HepG2 (cell line): Measurements from ENCODE around the gene JPT1. TPM values are rescaled to one million over a fixed set of nuclear protein-coding genes. Genes with fewer than 3 reads are reported as not detected.

Experiments used
- ATF1 ChIP-seq: IDR thresholded peaks from 2 replicates; pipeline ENCODE4 v1.6.1; 2016; ENCODE audit warnings: mild to moderate bottlenecking, control low read depth
- BHLHE40 ChIP-seq: IDR thresholded peaks from 2 replicates; pipeline ENCODE4 v1.6.1; 2011; ENCODE audit warnings: low read length, improper control_type of control experiment
- CAMTA2 ChIP-seq: sonication (generic); formaldehyde crosslinking; IDR thresholded peaks from 2 replicates; pipeline ENCODE4 v1.4.0; 2020; ENCODE audit warnings: mild to moderate bottlenecking, missing genetic modification reagents, borderline replicate concordance
- HDAC2 ChIP-seq: sonication (generic); formaldehyde crosslinking; IDR thresholded peaks from 2 replicates; pipeline ENCODE4 v1.4.0; 2020; ENCODE audit warnings: missing genetic modification reagents
- JUN ChIP-seq: sonication (generic); formaldehyde crosslinking; IDR thresholded peaks from 2 replicates; pipeline ENCODE4 v1.4.0; 2020; ENCODE audit warnings: mild to moderate bottlenecking, missing genetic modification reagents
- REXO4 ChIP-seq: sonication (generic); formaldehyde crosslinking; IDR thresholded peaks from 2 replicates; pipeline ENCODE4 v1.8.0; 2022; ENCODE audit warnings: missing genetic modification reagents, mild to moderate bottlenecking, borderline replicate concordance
- RORA ChIP-seq: sonication (generic); formaldehyde crosslinking; IDR thresholded peaks from 2 replicates; pipeline ENCODE4 v1.5.0; 2020; ENCODE audit warnings: mild to moderate bottlenecking, missing genetic modification reagents, moderate library complexity
- SKI ChIP-seq: fragments of 450-650 bp; IDR thresholded peaks from one replicate; pipeline ENCODE4 v1.6.1; 2018; ENCODE audit warnings: mild to moderate bottlenecking; ENCODE audit not compliant: partially characterized antibody
- SOX13 ChIP-seq, 3 experiments: fragments of 450-650 bp in 1 of 3; sonication (generic) in 1 of 3; formaldehyde crosslinking in 1 of 3; IDR thresholded peaks in 2 of 3; conservative IDR thresholded peaks in 1 of 3; 2 replicates each; pipeline versions ENCODE4 v1.5.0 to v1.6.1; 2016 to 2020; ENCODE audit warnings: antibody characterized with exemption in 1 of 3, mild to moderate bottlenecking in 1 of 3, missing compliant biosample characterization in 1 of 3, missing genetic modification reagents in 1 of 3, moderate library complexity in 1 of 3
- SRF ChIP-seq: IDR thresholded peaks from 2 replicates; pipeline ENCODE4 v1.6.1; 2011; ENCODE audit warnings: mild to moderate bottlenecking, low read depth, low read length, moderate library complexity
- SRSF4 ChIP-seq: fragments of 200-400 bp; formaldehyde crosslinking; IDR thresholded peaks from one replicate; pipeline ENCODE4 v1.6.1; 2018; ENCODE audit warnings: mild to moderate bottlenecking, low read depth, low read length, moderate library complexity; ENCODE audit not compliant: poor library complexity, severe bottlenecking
- ZNF124 ChIP-seq: sonication (generic); formaldehyde crosslinking; IDR thresholded peaks from 2 replicates; pipeline ENCODE4 v1.4.0; 2020; ENCODE audit warnings: missing genetic modification reagents
- ZNF282 ChIP-seq: fragments of 450-650 bp; IDR thresholded peaks from 2 replicates; pipeline ENCODE4 v1.6.1; 2018; ENCODE audit not compliant: partially characterized antibody
- ZNF296 ChIP-seq: sonication (generic); formaldehyde crosslinking; conservative IDR thresholded peaks from 2 replicates; pipeline ENCODE4 v1.5.0; 2020; ENCODE audit warnings: mild to moderate bottlenecking, missing genetic modification reagents
- ZNF644 ChIP-seq: IDR thresholded peaks from 2 replicates; pipeline ENCODE4 v1.6.1; 2016; ENCODE audit warnings: low read depth
- polyA plus RNA-seq, 8 experiments: library from polyadenylated mRNA; depleted of rRNA in 3 of 8; stranded (reverse) in 7 of 8; unstranded in 1 of 8; fragments of >200 nt; fragmentation: Illumina TruSeq in 4 of 8; extraction: Trizol in 4 of 8; gene quantifications; 2 replicates each; pipeline versions ENCODE4 v1.2.1 to v1.2.3, GENCODE V29; 2011 to 2016; ENCODE audit warnings: low read depth in 4 of 8, missing spikeins in 1 of 8, mixed read lengths in 1 of 8; ENCODE audit not compliant: insufficient read depth in 1 of 8
- total RNA-seq, 5 experiments: library from RNA; depleted of rRNA; stranded (reverse); fragments of >200 nt; fragmentation: Illumina TruSeq; extraction: Trizol; gene quantifications; 2 replicates each; pipeline ENCODE4 v1.2.3, GENCODE V29; 2016; ENCODE audit warnings: low read depth in 1 of 5
- TF ChIP-seq, protein P1 (sequence below): sonication (generic); formaldehyde crosslinking; IDR thresholded peaks from 2 replicates; pipeline ENCODE4 v1.4.0; 2020; ENCODE audit warnings: mild to moderate bottlenecking, missing genetic modification reagents, borderline replicate concordance
- TF ChIP-seq, protein P2 (sequence below): sonication (generic); formaldehyde crosslinking; IDR thresholded peaks from 2 replicates; pipeline ENCODE4 v1.4.0; 2020; ENCODE audit warnings: missing genetic modification reagents
- TF ChIP-seq, protein P3 (sequence below): sonication (generic); formaldehyde crosslinking; IDR thresholded peaks from 2 replicates; pipeline ENCODE4 v1.4.0; 2020; ENCODE audit warnings: missing genetic modification reagents
- TF ChIP-seq, protein P4 (sequence below): sonication (generic); formaldehyde crosslinking; IDR thresholded peaks from 2 replicates; pipeline ENCODE4 v1.8.1; 2023; ENCODE audit warnings: mild to moderate bottlenecking, missing genetic modification reagents

JPT1 gene
- total and polyA plus RNA-seq, 2 of the 13 experiments (the other 11 are each of a cell fraction or from before 2014, with no cell fraction given) = 43.3 to 256 TPM

DNA sequence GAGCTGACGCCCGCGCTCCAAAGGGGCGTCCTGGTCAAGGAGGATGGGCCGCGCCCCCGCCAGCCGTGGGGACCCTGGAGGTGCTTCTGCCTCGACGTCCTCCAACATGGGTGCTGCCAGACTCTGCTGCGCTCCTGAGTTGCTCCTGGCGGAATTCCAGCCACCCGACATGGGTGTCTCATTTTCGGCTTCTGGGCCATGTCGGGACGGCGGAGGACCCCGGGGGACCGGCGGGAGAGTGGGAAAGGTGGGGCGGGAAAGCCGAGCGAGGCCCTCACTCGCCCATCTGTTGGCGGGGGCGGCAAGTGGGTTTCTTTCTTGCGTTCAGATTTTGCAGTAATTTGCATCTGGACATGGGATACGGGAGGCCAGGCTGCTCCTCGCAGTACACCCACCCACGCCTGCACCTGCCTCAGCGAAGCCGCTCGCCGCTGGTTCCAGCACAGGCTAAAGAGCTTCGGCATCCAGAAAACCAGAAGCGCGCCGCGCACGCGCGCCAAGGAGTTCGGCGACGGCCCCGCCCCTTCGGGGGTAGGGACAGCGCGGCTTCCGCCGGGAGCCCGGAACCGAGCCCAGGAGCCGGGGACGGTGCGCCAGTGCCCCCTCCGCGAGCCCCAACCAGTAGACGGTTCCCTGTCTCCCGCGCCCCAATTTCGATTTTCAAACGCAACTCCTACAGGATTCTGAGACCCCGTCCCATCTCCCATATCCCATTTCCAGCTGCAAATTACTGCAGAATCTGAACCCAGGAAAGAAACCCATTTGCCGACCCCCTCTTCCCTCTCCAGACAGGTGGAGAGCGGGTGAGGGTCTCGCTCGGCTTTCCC is 44.7 kb downstream of the JPT1 start, which contains the start of gene ARMC7 (continued):
- no peak for TF ChIP-seq SOX13 (IDR thresholded peaks at IDR 0.05)
- no peak for TF ChIP-seq SOX13 (CRISPR knock-in tag; conservative IDR thresholded peaks at IDR 0.05 in 1 of 2, IDR thresholded peaks at IDR 0.05 in 1 of 2)
- no peak for TF ChIP-seq SRF
- peak; percentile 78; the same call in 1 of the 2 replicates for TF ChIP-seq ZNF296
- TF ChIP-seq, protein P1, sequence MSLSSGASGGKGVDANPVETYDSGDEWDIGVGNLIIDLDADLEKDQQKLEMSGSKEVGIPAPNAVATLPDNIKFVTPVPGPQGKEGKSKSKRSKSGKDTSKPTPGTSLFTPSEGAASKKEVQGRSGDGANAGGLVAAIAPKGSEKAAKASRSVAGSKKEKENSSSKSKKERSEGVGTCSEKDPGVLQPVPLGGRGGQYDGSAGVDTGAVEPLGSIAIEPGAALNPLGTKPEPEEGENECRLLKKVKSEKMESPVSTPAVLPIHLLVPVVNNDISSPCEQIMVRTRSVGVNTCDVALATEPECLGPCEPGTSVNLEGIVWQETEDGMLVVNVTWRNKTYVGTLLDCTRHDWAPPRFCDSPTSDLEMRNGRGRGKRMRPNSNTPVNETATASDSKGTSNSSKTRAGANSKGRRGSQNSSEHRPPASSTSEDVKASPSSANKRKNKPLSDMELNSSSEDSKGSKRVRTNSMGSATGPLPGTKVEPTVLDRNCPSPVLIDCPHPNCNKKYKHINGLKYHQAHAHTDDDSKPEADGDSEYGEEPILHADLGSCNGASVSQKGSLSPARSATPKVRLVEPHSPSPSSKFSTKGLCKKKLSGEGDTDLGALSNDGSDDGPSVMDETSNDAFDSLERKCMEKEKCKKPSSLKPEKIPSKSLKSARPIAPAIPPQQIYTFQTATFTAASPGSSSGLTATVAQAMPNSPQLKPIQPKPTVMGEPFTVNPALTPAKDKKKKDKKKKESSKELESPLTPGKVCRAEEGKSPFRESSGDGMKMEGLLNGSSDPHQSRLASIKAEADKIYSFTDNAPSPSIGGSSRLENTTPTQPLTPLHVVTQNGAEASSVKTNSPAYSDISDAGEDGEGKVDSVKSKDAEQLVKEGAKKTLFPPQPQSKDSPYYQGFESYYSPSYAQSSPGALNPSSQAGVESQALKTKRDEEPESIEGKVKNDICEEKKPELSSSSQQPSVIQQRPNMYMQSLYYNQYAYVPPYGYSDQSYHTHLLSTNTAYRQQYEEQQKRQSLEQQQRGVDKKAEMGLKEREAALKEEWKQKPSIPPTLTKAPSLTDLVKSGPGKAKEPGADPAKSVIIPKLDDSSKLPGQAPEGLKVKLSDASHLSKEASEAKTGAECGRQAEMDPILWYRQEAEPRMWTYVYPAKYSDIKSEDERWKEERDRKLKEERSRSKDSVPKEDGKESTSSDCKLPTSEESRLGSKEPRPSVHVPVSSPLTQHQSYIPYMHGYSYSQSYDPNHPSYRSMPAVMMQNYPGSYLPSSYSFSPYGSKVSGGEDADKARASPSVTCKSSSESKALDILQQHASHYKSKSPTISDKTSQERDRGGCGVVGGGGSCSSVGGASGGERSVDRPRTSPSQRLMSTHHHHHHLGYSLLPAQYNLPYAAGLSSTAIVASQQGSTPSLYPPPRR (CRISPR knock-in tag) = no peak; the same call in 1 of the 2 replicates
- no peak for TF ChIP-seq CAMTA2 (CRISPR knock-in tag)
- TF ChIP-seq HDAC2 (CRISPR knock-in tag) = no peak; the same call in 1 of the 2 replicates
- peak; percentile 67; the same call in 1 of the 2 replicates for TF ChIP-seq ZNF124 (CRISPR knock-in tag)
- TF ChIP-seq, protein P2, sequence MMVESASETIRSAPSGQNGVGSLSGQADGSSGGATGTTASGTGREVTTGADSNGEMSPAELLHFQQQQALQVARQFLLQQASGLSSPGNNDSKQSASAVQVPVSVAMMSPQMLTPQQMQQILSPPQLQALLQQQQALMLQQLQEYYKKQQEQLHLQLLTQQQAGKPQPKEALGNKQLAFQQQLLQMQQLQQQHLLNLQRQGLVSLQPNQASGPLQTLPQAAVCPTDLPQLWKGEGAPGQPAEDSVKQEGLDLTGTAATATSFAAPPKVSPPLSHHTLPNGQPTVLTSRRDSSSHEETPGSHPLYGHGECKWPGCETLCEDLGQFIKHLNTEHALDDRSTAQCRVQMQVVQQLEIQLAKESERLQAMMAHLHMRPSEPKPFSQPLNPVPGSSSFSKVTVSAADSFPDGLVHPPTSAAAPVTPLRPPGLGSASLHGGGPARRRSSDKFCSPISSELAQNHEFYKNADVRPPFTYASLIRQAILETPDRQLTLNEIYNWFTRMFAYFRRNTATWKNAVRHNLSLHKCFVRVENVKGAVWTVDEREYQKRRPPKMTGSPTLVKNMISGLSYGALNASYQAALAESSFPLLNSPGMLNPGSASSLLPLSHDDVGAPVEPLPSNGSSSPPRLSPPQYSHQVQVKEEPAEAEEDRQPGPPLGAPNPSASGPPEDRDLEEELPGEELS = no peak; the same call in 1 of the 2 replicates
- TF ChIP-seq REXO4 (CRISPR knock-in tag) = peak; percentile 41; the same call in 1 of the 2 replicates
- TF ChIP-seq JUN (CRISPR knock-in tag) = peak; percentile 23; the same call in 1 of the 2 replicates
- TF ChIP-seq, protein P3, sequence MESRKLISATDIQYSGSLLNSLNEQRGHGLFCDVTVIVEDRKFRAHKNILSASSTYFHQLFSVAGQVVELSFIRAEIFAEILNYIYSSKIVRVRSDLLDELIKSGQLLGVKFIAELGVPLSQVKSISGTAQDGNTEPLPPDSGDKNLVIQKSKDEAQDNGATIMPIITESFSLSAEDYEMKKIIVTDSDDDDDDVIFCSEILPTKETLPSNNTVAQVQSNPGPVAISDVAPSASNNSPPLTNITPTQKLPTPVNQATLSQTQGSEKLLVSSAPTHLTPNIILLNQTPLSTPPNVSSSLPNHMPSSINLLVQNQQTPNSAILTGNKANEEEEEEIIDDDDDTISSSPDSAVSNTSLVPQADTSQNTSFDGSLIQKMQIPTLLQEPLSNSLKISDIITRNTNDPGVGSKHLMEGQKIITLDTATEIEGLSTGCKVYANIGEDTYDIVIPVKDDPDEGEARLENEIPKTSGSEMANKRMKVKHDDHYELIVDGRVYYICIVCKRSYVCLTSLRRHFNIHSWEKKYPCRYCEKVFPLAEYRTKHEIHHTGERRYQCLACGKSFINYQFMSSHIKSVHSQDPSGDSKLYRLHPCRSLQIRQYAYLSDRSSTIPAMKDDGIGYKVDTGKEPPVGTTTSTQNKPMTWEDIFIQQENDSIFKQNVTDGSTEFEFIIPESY (CRISPR knock-in tag) = no peak
- TF ChIP-seq SRSF4 = no peak
- TF ChIP-seq ATF1 (CRISPR knock-in tag) = no peak
- TF ChIP-seq ZNF644 (CRISPR knock-in tag) = no peak
- TF ChIP-seq ZNF282 = no peak
- TF ChIP-seq, protein P4, sequence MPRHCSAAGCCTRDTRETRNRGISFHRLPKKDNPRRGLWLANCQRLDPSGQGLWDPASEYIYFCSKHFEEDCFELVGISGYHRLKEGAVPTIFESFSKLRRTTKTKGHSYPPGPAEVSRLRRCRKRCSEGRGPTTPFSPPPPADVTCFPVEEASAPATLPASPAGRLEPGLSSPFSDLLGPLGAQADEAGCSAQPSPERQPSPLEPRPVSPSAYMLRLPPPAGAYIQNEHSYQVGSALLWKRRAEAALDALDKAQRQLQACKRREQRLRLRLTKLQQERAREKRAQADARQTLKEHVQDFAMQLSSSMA (CRISPR knock-in tag) = peak; percentile 67; the same call in 1 of the 2 replicates
- 0 out of 2 replicates have a peak, but pooled peaks have one; percentile 44 for TF ChIP-seq RORA (CRISPR knock-in tag)
- no peak for TF ChIP-seq BHLHE40
- TF ChIP-seq SKI = no peak
